ENCODE data around the gene TEKT5.

DNA sequence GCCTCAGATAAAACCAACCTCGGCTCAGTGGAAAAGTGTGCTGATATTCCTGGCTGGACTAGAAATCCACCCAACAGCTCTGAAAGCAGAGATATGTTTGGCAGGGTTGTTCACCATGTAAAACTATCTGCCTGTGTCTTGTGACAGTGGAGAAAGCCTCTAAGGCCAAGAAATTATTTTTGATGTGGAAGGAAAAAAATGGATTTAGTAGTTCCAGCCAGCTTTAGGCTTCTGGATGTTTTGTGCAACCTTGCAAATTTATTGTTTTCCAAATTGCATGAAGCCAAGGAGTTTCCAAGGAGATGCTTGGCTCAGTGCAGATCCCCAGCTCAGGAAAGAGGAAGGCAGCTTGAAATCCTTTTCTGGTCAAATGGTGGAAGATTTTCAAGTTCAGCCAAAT lies 31.6 kb downstream of the TEKT5 start:
- TF ChIP-seq, protein P1, sequence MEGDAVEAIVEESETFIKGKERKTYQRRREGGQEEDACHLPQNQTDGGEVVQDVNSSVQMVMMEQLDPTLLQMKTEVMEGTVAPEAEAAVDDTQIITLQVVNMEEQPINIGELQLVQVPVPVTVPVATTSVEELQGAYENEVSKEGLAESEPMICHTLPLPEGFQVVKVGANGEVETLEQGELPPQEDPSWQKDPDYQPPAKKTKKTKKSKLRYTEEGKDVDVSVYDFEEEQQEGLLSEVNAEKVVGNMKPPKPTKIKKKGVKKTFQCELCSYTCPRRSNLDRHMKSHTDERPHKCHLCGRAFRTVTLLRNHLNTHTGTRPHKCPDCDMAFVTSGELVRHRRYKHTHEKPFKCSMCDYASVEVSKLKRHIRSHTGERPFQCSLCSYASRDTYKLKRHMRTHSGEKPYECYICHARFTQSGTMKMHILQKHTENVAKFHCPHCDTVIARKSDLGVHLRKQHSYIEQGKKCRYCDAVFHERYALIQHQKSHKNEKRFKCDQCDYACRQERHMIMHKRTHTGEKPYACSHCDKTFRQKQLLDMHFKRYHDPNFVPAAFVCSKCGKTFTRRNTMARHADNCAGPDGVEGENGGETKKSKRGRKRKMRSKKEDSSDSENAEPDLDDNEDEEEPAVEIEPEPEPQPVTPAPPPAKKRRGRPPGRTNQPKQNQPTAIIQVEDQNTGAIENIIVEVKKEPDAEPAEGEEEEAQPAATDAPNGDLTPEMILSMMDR (conservative IDR thresholded peaks at IDR 0.05; ENCODE audit: low read depth, low read length): no peak
- TF ChIP-seq EZH2 (IDR thresholded peaks at IDR 0.05; ENCODE audit: borderline replicate concordance, low read depth, low read length, poor library complexity, severe bottlenecking): no peak

Data from A673 (cell line).